ENCODE measurements around the gene POU2F3.

POU2F3 gene

GRCh38 chr11:120227228-120227852 is 12.6 kb upstream of the POU2F3 start:
- TF ChIP-seq ZNF274 (IDR thresholded peaks at IDR 0.05; ENCODE audit: low read depth, low read length) = no peak
- no peak overlapping the region for H3K4me3 ChIP-seq (ENCODE audit: low read length)

- H3K4me3 ChIP-seq (ENCODE audit: low read length) = no peak overlapping the region
- no peak for TF ChIP-seq ZNF274 (IDR thresholded peaks at IDR 0.05; ENCODE audit: low read depth, low read length)
Observed at GRCh38 chr11:120228794-120229384, 11.1 kb upstream of the POU2F3 start.

- TF ChIP-seq ZNF274 (IDR thresholded peaks at IDR 0.05; ENCODE audit: low read depth, low read length) = no peak
- no peak overlapping the region for H3K4me3 ChIP-seq (ENCODE audit: low read length)
Observed at GRCh38 chr11:120229451-120230424, 10.2 kb upstream of the POU2F3 start.

- no peak for TF ChIP-seq ZNF274 (IDR thresholded peaks at IDR 0.05; ENCODE audit: low read depth, low read length)
- H3K4me3 ChIP-seq (ENCODE audit: low read length) = no peak overlapping the region
Observed at GRCh38 chr11:120230433-120231071, 9.4 kb upstream of the POU2F3 start.

GRCh38 chr11:120231963-120232362 is 8.0 kb upstream of the POU2F3 start:
- H3K4me3 ChIP-seq (ENCODE audit: low read length) = no peak overlapping the region
- TF ChIP-seq ZNF274 (IDR thresholded peaks at IDR 0.05; ENCODE audit: low read depth, low read length) = no peak

GRCh38 chr11:120233207-120233803 is 6.6 kb upstream of the POU2F3 start:
- no peak for TF ChIP-seq ZNF274 (IDR thresholded peaks at IDR 0.05; ENCODE audit: low read depth, low read length)
- H3K4me3 ChIP-seq (ENCODE audit: low read length) = no peak overlapping the region

GRCh38 chr11:120235024-120235628 is 4.8 kb upstream of the POU2F3 start:
- TF ChIP-seq ZNF274 (IDR thresholded peaks at IDR 0.05; ENCODE audit: low read depth, low read length) = no peak
- H3K4me3 ChIP-seq (ENCODE audit: low read length) = no peak overlapping the region

- TF ChIP-seq ZNF274 (IDR thresholded peaks at IDR 0.05; ENCODE audit: low read depth, low read length) = no peak
- no peak overlapping the region for H3K4me3 ChIP-seq (ENCODE audit: low read length)
Observed at GRCh38 chr11:120236169-120237107, 3.5 kb upstream of the POU2F3 start.

- H3K4me3 ChIP-seq (ENCODE audit: low read length) = no peak overlapping the region
- no peak for TF ChIP-seq ZNF274 (IDR thresholded peaks at IDR 0.05; ENCODE audit: low read depth, low read length)
Observed at GRCh38 chr11:120238968-120239620, 846 bp upstream of the POU2F3 start.

- no peak for TF ChIP-seq ZNF274 (IDR thresholded peaks at IDR 0.05; ENCODE audit: low read depth, low read length)
- H3K4me3 ChIP-seq (ENCODE audit: low read length) = no peak overlapping the region
Observed at GRCh38 chr11:120240866-120241265, 926 bp downstream of the POU2F3 start.

- no peak overlapping the region for H3K4me3 ChIP-seq (ENCODE audit: low read length)
- no peak for TF ChIP-seq ZNF274 (IDR thresholded peaks at IDR 0.05; ENCODE audit: low read depth, low read length)
Observed at GRCh38 chr11:120241277-120241676, 1.3 kb downstream of the POU2F3 start.

GRCh38 chr11:120243221-120243620 is 3.3 kb downstream of the POU2F3 start:
- no peak overlapping the region for H3K4me3 ChIP-seq (ENCODE audit: low read length)
- TF ChIP-seq ZNF274 (IDR thresholded peaks at IDR 0.05; ENCODE audit: low read depth, low read length) = no peak
